Measurements from ENCODE around the gene LUC7L3.
"Not testable (repeated sequence)": the region's sequence is repeated elsewhere in the genome, so short reads cannot be mapped to it uniquely, and the experiment has no call there.

The LUC7L3 gene

GRCh38 chr17:50680543-50681262, 38.7 kb upstream of the LUC7L3 start:
- H3K4me3 ChIP-seq (ENCODE audit: insufficient read depth, low read depth, low read length, poor library complexity, severe bottlenecking); H3K36me3 ChIP-seq (ENCODE audit: control insufficient read depth, insufficient read depth, low read length); DNase-seq; H3K27ac ChIP-seq (ENCODE audit: insufficient read depth, low read length, poor library complexity, severe bottlenecking); H3K4me1 ChIP-seq (ENCODE audit: control insufficient read depth, insufficient read depth, low read length, poor library complexity, severe bottlenecking); H3K27me3 ChIP-seq (replicated peaks; ENCODE audit: control insufficient read depth, insufficient read depth, low read length, poor library complexity, severe bottlenecking); H3K9me3 ChIP-seq (ENCODE audit: control insufficient read depth, low read length): not testable (repeated sequence)

GRCh38 chr17:50681263-50682200, 37.9 kb upstream of the LUC7L3 start:
- Histone ChIP-seq H3K27me3 (replicated peaks; ENCODE audit: control insufficient read depth, insufficient read depth, low read length, poor library complexity, severe bottlenecking) (no peaks in the 10 kb centered on the region), H3K36me3 (ENCODE audit: control insufficient read depth, insufficient read depth, low read length) (no peaks in the 10 kb centered on the region), H3K9me3 (ENCODE audit: control insufficient read depth, low read length) (no peaks in the 10 kb centered on the region), H3K4me3 (ENCODE audit: insufficient read depth, low read depth, low read length, poor library complexity, severe bottlenecking) (no peak overlapping the region), H3K4me1 (ENCODE audit: control insufficient read depth, insufficient read depth, low read length, poor library complexity, severe bottlenecking) (no peaks in the 10 kb centered on the region), H3K27ac (ENCODE audit: insufficient read depth, low read length, poor library complexity, severe bottlenecking) (no peak overlapping the region)
- DNase-seq, result no peak

DNA sequence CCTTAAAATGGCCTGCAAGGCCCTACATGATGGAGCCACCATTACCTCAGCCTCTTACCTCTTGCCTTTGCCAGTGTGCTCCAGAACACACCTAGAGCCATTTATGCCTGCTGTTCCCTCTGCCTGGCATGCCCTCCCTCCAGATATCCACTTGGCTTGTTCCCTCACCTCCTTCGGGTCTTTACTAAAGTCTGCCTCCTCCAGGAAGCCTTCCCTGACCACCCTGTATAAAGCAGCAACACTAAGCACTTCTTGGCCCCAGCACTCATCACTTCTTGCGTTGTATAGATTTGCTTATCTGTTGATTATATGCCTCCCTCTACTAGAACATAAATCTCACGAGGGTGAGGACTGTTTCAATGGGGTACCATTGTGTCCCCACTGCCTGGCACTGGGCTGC, 37.0 kb upstream of the LUC7L3 start:
- H3K4me3 ChIP-seq (ENCODE audit: insufficient read depth, low read depth, low read length, poor library complexity, severe bottlenecking), result no peak overlapping the region
- H3K27me3 ChIP-seq (replicated peaks; ENCODE audit: control insufficient read depth, insufficient read depth, low read length, poor library complexity, severe bottlenecking), result no peaks in the 10 kb centered on the region
- no peaks in the 10 kb centered on the region for H3K9me3 ChIP-seq (ENCODE audit: control insufficient read depth, low read length)
- no peak overlapping the region for H3K27ac ChIP-seq (ENCODE audit: insufficient read depth, low read length, poor library complexity, severe bottlenecking)
- no peaks in the 10 kb centered on the region for H3K4me1 ChIP-seq (ENCODE audit: control insufficient read depth, insufficient read depth, low read length, poor library complexity, severe bottlenecking)
- no peak for DNase-seq
- no peaks in the 10 kb centered on the region for H3K36me3 ChIP-seq (ENCODE audit: control insufficient read depth, insufficient read depth, low read length)

GRCh38 chr17:50682938-50683337, 36.5 kb upstream of the LUC7L3 start:
- Histone ChIP-seq H3K27ac (ENCODE audit: insufficient read depth, low read length, poor library complexity, severe bottlenecking) (no peak overlapping the region), H3K9me3 (ENCODE audit: control insufficient read depth, low read length) (no peaks in the 10 kb centered on the region), H3K4me3 (ENCODE audit: insufficient read depth, low read depth, low read length, poor library complexity, severe bottlenecking) (no peak overlapping the region), H3K4me1 (ENCODE audit: control insufficient read depth, insufficient read depth, low read length, poor library complexity, severe bottlenecking) (no peaks in the 10 kb centered on the region), H3K27me3 (replicated peaks; ENCODE audit: control insufficient read depth, insufficient read depth, low read length, poor library complexity, severe bottlenecking) (no peaks in the 10 kb centered on the region), H3K36me3 (ENCODE audit: control insufficient read depth, insufficient read depth, low read length) (no peaks in the 10 kb centered on the region)
- DNase-seq, result no peak

GRCh38 chr17:50683434-50684287, 35.7 kb upstream of the LUC7L3 start:
- no peaks in the 10 kb centered on the region for H3K4me1 ChIP-seq (ENCODE audit: control insufficient read depth, insufficient read depth, low read length, poor library complexity, severe bottlenecking)
- DNase-seq, result no peak
- H3K4me3 ChIP-seq (ENCODE audit: insufficient read depth, low read depth, low read length, poor library complexity, severe bottlenecking), result no peak overlapping the region
- no peaks in the 10 kb centered on the region for H3K9me3 ChIP-seq (ENCODE audit: control insufficient read depth, low read length)
- no peak overlapping the region for H3K27ac ChIP-seq (ENCODE audit: insufficient read depth, low read length, poor library complexity, severe bottlenecking)
- no peaks in the 10 kb centered on the region for H3K27me3 ChIP-seq (replicated peaks; ENCODE audit: control insufficient read depth, insufficient read depth, low read length, poor library complexity, severe bottlenecking)
- no peaks in the 10 kb centered on the region for H3K36me3 ChIP-seq (ENCODE audit: control insufficient read depth, insufficient read depth, low read length)

- Histone ChIP-seq H3K4me1 (ENCODE audit: control insufficient read depth, insufficient read depth, low read length, poor library complexity, severe bottlenecking) (no peaks in the 10 kb centered on the region), H3K27ac (ENCODE audit: insufficient read depth, low read length, poor library complexity, severe bottlenecking) (no peak overlapping the region), H3K27me3 (replicated peaks; ENCODE audit: control insufficient read depth, insufficient read depth, low read length, poor library complexity, severe bottlenecking) (no peaks in the 10 kb centered on the region), H3K36me3 (ENCODE audit: control insufficient read depth, insufficient read depth, low read length) (no peaks in the 10 kb centered on the region), H3K4me3 (ENCODE audit: insufficient read depth, low read depth, low read length, poor library complexity, severe bottlenecking) (no peak overlapping the region), H3K9me3 (ENCODE audit: control insufficient read depth, low read length) (no peaks in the 10 kb centered on the region)
- no peak for DNase-seq
Measured at GRCh38 chr17:50684288-50684611, 35.2 kb upstream of the LUC7L3 start.

DNA sequence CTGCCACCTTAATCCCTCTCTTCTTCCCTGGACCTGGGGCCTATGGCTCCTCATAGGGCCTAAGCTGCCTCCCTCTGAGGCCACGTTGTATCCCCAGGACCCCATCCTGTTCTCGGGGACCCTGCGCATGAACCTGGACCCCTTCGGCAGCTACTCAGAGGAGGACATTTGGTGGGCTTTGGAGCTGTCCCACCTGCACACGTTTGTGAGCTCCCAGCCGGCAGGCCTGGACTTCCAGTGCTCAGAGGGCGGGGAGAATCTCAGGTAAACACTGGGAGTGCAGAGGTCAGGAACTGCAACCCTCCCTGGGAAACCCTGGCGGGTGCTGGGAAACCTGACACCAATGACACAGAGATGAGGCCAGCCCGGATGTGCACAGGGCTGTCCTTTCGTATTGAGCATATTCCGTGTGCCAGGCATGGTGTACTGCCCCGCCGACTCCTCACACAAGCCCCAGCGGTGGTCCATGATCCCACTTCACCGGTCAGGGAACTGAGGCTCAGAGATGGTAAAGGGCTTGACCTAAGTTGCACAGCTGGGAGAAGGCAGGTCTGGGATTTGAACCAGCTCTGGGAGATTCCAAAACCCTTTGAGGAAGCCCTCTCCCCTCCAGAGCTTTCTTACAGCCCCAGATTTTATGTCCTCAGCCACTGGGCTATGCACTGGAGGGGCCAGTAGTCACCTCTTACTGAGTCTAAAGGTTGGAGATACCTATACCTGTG, 34.6 kb upstream of the LUC7L3 start:
- H3K27ac ChIP-seq (ENCODE audit: insufficient read depth, low read length, poor library complexity, severe bottlenecking), result no peak overlapping the region

GRCh38 chr17:50685334-50685665, 34.1 kb upstream of the LUC7L3 start:
- H3K4me1 ChIP-seq (ENCODE audit: control insufficient read depth, insufficient read depth, low read length, poor library complexity, severe bottlenecking), result no peaks in the 10 kb centered on the region

More for the DNA sequence above, 34.6 kb upstream of the LUC7L3 start:
- H3K27me3 ChIP-seq (replicated peaks; ENCODE audit: control insufficient read depth, insufficient read depth, low read length, poor library complexity, severe bottlenecking), result no peaks in the 10 kb centered on the region
- H3K4me3 ChIP-seq (ENCODE audit: insufficient read depth, low read depth, low read length, poor library complexity, severe bottlenecking), result no peak overlapping the region
- H3K36me3 ChIP-seq (ENCODE audit: control insufficient read depth, insufficient read depth, low read length), result no peaks in the 10 kb centered on the region
- H3K4me1 ChIP-seq (ENCODE audit: control insufficient read depth, insufficient read depth, low read length, poor library complexity, severe bottlenecking), result no peaks in the 10 kb centered on the region
- DNase-seq, result no peak
- H3K9me3 ChIP-seq (ENCODE audit: control insufficient read depth, low read length), result no peaks in the 10 kb centered on the region

GRCh38 chr17:50685691-50686493, 33.5 kb upstream of the LUC7L3 start:
- H3K27ac ChIP-seq (ENCODE audit: insufficient read depth, low read length, poor library complexity, severe bottlenecking), result no peak overlapping the region
- H3K27me3 ChIP-seq (replicated peaks; ENCODE audit: control insufficient read depth, insufficient read depth, low read length, poor library complexity, severe bottlenecking), result no peaks in the 10 kb centered on the region
- no peaks in the 10 kb centered on the region for H3K9me3 ChIP-seq (ENCODE audit: control insufficient read depth, low read length)
- no peak overlapping the region for H3K4me3 ChIP-seq (ENCODE audit: insufficient read depth, low read depth, low read length, poor library complexity, severe bottlenecking)
- H3K36me3 ChIP-seq (ENCODE audit: control insufficient read depth, insufficient read depth, low read length), result no peaks in the 10 kb centered on the region
- H3K4me1 ChIP-seq (ENCODE audit: control insufficient read depth, insufficient read depth, low read length, poor library complexity, severe bottlenecking), result no peaks in the 10 kb centered on the region
- DNase-seq, result no peak

More at GRCh38 chr17:50685334-50685665, 34.1 kb upstream of the LUC7L3 start:
- H3K27ac ChIP-seq (ENCODE audit: insufficient read depth, low read length, poor library complexity, severe bottlenecking), result no peak overlapping the region
- no peaks in the 10 kb centered on the region for H3K27me3 ChIP-seq (replicated peaks; ENCODE audit: control insufficient read depth, insufficient read depth, low read length, poor library complexity, severe bottlenecking)
- no peak overlapping the region for H3K4me3 ChIP-seq (ENCODE audit: insufficient read depth, low read depth, low read length, poor library complexity, severe bottlenecking)
- DNase-seq, result no peak
- no peaks in the 10 kb centered on the region for H3K9me3 ChIP-seq (ENCODE audit: control insufficient read depth, low read length)
- H3K36me3 ChIP-seq (ENCODE audit: control insufficient read depth, insufficient read depth, low read length), result no peaks in the 10 kb centered on the region

Measured in effector memory CD4-positive, alpha-beta T cell (primary cell).